Hypothalamus (tissue), 51 donors: ENCODE results near the gene NKTR.

ENCODE experiments used
- DNase-seq, 51 donors: peaks; one replicate each; lab custom pipeline; 2025; lab: John Stamatoyannopoulos, UW

Gene NKTR

GRCh38 chr3:42691816-42692666 is 91.6 kb downstream of the NKTR start:
- no peak for DNase-seq

GRCh38 chr3:42692667-42693529 is 92.4 kb downstream of the NKTR start:
- no peak for DNase-seq

DNA sequence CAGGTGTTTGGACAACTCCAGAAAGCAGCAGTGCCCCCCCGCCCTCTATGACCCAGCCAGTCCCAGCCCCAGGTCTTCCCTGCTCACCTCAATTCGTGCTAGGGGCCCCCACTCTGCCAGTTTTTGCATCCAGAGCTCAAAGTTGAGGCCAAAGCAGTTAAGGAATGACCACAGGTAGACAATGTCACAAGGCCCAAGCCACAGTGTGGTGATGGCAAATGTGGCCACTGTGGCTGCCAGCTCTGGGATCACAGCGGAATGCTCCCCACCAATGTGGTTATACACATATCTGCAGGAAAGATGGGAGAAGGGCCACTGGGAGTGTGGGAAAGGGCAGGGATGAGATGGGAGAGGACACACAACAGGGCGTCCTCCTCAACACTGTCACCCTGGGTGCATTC is 93.0 kb downstream of the NKTR start:
- no peak for DNase-seq

DNA sequence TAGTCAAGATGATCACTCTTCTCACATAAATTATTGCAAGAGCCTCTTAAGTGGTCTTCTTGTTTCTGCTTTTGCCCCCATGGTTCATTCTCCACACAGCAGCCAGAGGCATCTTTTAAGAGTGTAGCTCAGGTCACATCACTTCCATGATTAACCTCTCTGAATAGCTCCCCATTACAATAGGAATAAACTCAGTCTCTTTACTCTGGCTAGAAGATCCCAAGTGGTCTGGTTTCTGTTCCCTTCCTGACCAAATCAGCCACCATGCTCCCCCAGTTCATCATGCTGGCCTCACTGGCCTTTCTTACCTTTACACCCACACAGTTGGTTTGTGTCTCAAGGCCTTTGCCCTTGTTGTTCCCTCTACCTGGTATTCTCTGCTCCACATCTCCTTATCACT is 93.9 kb downstream of the NKTR start:
- DNase-seq = no peak

DNA sequence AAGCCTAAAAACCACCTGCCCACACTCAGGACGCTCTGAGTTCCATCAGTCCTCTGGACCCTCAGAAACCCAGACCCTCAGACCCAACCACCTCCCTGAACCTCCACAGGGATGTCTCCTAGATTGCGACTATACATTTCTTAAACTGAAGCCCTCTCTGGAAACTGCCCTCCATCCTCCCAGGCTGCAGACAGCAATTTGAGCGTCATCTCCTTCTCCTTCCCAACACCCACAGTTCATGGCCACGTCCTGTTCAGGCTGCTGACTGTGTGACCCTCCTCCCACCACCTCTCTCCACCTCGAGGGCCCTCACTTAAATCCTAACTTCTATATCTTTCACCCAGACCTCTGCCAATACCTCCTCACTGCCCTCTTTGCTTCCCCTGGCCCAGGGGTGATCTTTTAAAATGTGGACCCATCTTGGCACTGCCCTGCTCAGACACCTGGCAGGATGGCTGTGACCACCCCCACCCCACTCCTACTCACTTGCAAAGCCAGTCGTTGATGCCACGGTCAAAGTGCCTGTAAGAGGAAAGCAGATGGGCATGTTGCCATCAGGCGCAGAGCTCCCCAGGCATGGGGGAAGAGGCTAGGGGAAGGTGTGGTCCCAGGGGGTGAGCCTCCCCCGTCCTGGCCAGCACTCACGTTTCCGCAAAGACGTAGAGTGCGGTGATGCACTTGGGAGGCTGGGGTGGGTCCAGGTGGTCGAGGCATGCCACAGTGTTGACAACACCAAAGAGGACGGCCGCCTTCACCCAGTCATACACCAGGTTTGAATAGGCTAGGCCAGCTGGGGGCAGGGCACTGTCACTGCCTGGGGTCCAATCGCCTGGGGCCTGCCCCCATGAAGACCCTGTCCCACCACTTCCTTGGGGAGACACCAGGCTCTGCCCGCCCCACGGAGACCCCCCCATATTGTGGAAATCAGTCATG is 96.1 kb downstream of the NKTR start:
- no peak for DNase-seq

DNA sequence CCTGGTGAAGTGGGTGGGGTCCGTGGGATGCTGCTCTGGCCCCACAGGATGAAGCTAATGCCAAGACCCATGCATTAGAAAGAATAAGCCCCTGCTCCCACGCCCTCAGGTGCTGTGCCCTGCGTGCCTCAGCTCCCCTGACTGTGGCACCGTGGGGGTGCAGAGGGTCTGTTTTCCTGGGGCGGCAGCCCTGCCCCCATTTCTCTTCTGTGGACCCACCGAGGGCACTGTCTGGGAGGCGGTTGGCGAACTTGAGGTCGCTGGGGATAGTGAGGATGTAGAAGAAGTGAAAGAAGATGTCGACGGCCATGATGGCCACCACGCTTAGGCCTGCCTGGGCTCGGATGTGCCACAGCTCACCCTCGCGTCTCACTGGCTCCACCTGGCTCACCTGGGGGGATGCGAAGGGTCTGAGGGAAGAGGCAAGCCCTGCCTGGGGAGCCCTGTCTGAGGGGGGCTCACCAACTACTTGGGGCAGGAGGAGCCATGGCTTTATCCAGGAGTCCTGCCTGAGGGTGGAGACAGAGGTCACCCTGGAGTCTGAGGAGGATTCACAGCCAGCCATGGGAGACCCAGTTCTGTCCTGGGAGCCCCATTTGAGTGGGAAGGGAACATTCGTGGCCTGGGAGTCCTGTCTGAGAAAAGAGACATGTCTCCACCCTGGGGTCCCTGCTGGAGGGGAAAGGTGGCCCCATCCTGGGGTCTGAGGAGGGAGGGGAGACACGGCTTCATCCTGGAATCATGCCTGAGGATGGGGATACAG is 97.0 kb downstream of the NKTR start:
- DNase-seq = no peak
